Activated gamma-delta T cell (primary cell): ENCODE data around the gene THOP1.

Experiments used
- DNase-seq: peaks from one replicate; lab custom pipeline; 2025; lab: John Stamatoyannopoulos, UW

Gene THOP1

GRCh38 chr19:2762783-2763496, 22.4 kb upstream of the THOP1 start:
- DNase-seq: no peak

- no peak for DNase-seq
Measured at GRCh38 chr19:2763687-2764086, 21.6 kb upstream of the THOP1 start.

DNA sequence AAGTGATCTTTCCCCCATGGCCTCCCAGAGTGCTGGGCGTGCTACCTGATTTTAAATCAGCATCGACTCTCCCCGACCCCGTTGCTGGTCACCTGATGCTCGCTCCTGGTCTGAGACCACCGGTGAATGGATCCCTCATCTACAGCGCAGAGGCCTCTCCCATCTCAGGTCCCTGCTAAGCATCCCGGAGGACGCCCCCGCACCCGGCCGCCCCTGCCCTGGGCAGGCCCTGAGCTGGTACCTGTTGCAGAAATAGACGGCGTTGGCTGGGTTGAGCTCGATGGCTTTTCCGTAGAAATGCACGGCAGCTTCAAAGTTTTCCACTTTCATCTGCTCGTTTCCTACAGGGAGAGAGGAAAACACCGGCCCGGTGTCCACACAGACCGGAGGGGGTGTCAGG, 20.4 kb upstream of the THOP1 start:
- no peak for DNase-seq

- DNase-seq: no peak
Measured at GRCh38 chr19:2765376-2765775, 19.9 kb upstream of the THOP1 start.

GRCh38 chr19:2766594-2767372, 18.5 kb upstream of the THOP1 start:
- DNase-seq: no peak

GRCh38 chr19:2767688-2768087, 17.6 kb upstream of the THOP1 start:
- no peak for DNase-seq

DNA sequence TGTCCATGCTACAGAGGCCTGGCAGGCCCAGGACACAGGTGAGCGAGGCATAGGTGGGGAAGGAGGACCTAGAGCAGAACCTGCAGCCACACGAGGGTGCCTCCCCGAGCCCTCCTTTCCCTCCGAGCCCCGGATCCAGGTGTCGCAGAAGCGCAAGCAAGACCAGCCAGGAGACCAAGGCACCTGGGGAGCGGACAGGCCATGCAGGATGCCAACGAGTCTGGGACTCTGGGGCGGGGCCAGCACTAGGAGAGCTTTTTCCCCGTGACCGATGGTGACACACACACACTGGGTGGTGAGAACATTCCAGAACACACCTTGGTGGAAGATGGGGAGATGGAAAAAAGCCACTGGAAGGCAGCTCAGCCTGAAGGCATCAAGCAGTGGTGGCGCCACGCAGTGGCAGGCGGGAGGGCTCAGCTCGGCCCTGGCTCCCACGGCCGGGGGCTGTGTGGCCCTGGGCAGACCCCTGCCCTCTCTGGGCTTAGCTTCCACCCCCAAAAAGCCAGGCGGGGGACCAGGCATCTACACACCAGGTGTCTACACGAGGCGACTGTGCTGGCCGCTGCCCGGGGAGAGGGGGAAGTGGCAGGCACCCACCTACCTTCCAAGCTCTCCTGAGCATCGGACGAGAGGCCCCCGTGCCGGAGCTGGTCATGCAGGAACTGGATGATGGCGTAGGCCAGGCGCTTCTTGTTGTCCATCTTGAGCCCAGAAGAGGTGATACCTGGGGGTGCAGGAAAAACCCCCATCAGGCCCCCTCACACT, 16.8 kb upstream of the THOP1 start:
- DNase-seq: no peak

DNA sequence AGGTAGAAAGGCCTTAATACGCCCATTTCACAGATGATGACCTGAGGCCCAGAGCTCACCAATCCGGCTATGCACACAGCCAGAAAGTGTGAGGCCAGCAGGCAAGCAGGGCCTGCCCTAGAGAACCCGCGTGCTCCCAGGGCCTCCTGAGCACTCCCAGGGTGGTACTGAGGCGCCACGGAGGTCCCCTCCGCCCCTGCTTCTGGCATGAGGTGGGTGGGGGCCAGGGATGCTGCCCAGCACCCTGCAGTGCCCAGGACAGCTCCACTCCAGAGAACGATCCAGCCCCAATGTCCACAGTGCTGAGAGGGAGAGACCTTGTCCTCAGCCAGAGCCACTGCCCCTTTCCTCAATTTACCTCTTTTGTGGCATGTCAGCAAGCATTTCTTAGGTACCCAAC, 16.1 kb upstream of the THOP1 start:
- DNase-seq: no peak

DNA sequence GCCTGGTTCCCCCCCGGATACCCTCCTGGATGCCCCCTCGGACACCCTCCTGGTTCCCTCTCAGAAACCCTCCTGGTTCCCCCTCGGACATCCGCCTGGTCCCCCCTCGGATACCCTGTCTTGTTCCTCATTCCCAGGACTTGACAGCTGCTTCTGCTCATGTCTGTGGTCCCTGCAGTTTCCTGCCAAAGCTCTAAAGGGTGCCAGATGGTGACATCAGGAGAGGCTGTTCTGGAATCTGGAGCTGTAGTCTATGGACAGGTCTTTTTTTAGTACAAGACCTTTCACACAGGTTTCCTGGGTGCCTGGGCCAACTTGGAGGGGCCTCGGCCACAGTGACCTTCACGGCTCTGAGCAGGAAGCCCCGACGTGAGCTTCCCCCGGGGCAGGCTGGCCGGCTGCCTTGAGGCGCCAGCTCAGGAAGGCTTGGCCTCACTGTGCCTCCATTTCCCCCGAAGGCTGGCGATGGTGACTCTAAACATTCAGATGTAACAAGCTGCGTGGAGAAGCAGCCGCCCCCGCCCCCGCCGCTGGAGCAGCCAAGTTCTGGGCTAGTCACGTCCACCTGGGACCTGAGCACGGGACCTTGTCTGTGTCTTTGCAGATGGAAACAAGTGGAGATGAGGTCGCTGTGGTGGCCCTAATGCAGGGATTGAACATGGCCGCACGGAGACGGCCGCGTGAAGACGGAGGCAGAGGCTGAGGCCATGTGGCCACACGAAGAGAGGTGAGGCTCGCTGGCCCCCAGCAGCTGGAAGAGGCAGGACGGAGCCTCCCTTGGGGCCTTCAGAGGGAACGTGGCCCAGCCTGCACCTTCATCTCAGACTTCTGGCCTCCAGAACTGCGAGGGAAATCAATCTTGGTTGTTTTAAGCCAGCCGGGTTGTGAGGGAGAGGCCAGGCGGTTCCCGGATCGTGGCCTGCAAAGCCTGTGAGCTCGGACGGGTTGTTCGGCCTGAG, 15.0 kb upstream of the THOP1 start:
- no peak for DNase-seq

DNA sequence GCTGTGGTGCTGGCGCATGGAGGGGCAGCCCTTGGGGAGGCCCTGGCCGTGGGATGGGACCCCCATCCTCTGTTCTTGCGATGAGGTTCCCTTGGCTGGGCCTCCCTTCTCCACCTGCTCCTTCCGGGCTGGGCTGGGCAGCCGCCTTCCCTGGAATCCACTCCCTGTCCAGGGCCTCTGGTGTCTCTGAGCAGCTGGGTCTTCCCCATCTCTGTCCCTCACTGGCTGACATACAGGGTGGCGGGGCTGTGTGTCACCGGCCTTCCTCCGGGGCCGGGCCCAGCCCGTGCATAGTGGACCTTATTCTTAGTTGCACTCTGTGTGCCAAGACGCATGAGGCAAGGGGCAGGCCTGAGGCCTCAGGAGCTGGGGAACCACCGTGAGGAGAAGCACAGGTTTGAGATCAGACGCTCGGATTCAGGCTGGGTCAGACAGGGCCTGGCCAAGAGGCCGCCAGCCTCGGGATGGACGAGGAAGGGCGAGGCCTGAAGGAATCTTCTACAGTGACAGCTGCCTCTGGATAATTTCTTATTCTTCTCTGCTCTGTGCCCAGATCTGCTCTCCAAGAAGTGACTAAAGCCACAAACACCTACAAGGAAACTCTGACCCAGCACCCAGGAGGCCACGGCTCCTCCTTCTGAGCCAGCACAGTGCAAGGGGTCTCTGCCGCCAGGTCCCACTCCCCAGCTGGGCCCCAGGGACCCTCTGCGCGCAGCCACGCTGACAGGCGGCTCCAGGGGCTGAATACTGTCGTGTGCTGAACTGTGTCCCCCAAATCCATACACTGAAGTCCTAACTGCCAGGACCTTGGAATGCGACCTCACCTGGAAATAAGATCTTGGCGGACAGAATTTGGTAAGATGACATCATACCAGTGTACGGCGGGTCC, 13.3 kb upstream of the THOP1 start:
- no peak for DNase-seq

GRCh38 chr19:2774083-2774679, 11.1 kb upstream of the THOP1 start:
- no peak for DNase-seq

DNA sequence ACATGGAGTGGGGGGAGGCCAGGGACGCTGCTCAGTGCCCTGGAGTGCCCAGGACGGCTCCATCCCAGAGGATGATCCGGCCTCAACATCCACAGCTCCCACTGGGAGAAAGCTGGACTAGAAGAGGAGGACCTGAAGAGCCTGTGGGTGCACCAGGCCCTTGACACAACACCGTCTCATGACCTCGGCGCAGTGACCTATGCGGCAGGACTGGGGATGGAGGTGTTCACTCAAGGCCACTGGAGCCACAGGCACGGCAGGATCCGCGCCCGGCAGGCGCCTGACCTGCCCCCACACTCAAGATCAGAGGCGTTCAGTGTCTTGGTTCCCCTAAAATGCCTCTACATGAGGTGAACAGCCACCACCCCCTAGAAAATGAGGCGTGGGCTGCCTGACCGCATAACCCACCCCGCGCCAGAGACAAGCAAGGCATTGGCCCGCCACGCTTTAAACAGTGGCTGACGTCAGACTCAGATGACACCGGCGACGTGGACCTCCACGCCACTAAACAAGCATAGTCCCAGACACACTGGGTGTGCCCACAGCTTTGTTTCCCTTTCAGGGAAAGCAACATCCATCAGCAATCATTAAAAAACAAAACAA, 10.2 kb upstream of the THOP1 start:
- no peak for DNase-seq

DNA sequence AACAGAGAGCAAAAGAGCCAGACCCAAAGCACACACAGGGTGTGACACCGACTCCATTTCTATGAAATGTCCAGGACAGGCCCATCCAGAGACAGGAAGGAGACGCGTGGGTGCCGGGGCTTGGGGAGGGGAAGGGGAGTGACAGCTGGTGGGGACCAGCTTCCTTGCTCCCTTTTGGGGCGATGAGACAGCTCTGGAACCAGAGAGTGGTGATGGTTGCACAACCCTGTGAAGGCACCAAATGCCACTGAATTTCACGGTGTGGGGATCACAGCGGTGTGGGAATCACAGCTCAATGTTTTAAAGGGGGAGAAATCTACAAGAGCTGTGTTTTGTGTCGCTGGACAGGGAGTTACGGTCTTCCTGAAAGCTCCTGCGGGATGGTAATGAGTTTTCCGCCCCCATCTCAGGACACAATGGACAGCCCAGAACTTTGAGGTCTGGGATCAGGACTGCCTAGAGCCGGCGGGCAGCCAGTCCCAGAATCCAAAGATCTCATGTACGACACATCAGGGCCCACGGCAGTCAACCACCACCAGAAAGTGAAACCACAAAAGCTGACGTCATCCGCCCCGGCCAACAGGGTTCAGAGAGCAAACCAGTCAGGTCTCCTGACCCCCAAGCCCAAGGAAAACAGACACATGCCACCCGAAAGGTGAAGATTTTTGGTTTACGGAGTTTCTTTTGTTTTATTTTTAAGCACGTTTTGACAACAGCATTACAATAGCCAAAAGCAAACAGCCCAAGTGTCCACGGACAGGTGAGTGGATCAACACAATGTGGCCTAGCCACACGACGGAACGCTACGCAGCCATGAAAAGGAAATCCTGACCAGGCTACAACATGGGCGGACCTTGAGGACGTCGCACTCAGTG, 9.5 kb upstream of the THOP1 start:
- no peak for DNase-seq

GRCh38 chr19:2777952-2778683, 7.2 kb upstream of the THOP1 start:
- no peak for DNase-seq

DNA sequence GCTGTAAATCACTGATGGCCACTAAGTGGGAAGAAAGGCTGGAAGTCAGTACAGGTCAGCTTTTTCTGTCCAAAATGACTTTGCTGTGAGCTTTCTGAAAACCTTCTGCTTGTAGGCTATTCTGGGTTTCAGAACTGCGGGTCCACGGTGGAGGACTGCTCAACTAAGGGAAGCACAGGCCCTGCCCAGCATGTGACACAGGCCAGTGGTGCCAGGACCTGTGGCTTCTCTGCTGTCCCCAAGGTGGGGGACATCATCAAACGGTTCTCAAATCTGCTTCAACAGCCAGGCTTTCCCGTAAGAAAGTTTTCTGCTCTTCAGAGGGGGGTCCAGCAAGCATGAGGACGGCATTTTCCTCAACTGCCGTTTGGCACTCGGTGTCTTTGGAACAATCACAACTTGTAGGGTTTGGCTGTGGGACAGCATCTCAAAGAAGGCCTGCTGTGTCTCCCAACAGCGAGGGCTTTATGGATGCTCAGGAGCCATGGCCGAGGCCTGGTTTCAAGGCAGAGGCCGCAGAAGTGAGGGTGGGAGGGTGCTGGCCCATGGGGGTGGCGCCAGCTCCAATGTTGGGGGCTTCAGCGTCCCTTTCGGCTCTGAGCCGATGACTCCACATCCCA, 6.1 kb upstream of the THOP1 start:
- DNase-seq: no peak

DNA sequence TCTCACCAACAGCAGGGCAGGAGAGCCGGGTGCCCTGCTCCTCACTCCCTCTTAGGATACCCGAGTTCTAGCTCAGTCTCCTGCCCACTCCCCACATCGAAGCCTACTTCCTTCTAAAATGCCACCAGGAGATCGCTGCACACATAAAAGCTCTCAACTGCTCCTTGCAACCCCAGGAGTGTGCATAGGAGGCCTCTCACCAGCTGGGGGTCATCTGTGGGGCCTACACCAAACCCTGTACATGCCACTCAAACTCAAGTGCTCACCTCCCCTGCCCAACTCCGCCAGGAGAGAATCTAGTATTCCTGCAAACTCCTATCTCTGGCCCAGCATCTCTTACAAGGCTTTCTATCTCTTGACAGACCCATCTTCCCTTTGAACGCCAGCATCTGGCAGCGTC, 5.0 kb upstream of the THOP1 start:
- DNase-seq: no peak

- DNase-seq: no peak
Measured at GRCh38 chr19:2782329-2782935, 2.9 kb upstream of the THOP1 start.
